HG02870 (cell line): ENCODE measurements around the gene WDR7.
A peak's percentile ranks its signal among the peaks of the same experiment; 100 is the strongest.

Experiments used
- ATAC-seq: cut with Tn5 transposase; IDR thresholded peaks from one replicate; pipeline ENCODE4 v1.9.1; 2021; ENCODE audit warnings: mild to moderate bottlenecking, moderate library complexity; ENCODE audit not compliant: unreplicated experiment

WDR7 gene

DNA sequence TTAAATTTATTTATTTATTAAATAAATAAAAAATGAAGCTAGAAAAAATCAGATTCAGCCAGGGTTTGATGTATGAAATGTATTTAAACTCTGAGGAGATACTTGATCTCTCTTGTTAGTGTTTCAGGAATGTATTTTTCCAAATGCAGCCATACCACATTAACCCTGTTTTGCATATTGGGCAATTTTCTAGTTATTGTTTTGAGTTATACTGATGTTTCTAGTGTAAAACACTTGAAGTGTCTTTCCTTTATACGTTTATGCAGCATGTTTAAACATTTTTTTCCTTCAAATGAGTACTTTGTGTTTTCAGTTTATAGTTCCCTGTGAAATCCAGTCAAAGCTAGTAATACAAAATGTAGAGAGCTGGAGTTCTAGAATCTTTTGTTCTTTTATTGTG, 69.9 kb downstream of the WDR7 start:
- ATAC-seq = no peak

DNA sequence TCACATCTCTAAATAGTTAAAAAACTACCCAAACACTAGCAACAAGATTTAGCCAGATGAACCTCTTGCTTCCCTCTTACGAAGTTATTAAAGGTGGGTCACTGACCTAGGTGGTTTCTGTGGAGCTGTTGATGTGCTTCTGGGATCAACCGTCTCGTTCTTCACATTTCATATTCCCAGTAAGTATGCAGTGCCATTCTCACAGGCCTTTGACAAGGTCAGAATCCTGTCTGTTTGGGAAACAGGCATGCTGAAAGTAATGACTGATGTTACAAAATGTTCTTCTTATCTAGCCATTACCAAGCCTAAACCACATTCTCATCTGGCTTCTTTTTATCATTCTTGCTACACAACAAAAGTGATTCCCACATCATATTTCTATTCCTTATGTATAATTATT, 70.3 kb downstream of the WDR7 start:
- no peak for ATAC-seq

DNA sequence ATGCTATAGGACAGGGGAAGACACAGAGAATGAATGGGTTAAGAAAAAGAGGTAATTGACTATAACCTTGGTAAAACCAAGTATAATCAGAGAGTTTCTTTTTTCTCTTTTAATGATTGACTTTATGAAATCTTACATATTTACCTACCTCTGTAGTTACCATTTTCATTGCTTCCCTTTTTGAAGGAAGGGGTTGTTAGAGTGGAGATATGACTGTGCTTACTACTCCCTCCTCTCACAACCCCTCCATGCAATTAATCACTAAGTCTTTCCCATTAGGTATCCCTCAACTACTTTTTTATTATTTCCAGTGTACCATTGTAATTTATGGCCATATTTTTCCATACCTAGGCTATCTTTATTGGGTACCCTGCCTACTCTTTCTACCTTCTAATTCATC, 71.4 kb downstream of the WDR7 start:
- no peak for ATAC-seq

DNA sequence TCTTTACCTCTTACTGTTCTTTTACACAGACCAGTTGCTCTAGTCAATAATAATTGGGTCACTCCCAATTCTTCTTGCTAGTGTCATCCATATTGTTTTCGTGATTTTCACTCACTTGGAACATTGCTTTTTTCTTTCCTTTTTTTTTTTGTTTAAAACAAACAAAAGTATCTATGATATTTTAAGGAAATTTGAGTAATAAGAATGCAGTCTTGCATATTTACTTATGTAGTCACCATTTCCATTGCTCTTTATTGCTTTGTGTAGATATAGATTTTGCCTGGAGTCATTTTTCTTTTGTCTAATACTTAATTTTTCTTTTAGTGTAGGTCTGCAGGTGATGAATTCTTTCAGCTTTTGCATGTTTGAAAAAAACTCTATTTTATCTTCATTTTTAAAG, 71.9 kb downstream of the WDR7 start:
- ATAC-seq = no peak

DNA sequence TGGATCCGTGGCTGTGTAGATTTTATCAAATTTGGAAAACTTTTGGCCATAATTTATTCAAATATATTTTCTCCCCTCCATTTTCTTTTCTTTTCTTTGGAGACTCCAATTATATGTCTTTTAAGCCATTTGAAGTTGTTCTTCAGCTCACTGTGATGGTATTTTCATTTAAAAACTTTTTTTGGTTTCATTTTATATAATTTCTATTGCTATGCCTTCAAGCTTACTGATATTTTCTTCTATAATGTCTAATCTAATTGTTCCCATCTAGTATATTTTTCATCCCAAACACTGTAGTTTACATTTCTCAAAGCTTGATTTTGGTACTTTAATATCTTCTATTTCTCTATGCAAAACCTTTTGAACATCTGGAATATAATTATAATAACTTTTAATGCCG, 72.5 kb downstream of the WDR7 start:
- no peak for ATAC-seq

DNA sequence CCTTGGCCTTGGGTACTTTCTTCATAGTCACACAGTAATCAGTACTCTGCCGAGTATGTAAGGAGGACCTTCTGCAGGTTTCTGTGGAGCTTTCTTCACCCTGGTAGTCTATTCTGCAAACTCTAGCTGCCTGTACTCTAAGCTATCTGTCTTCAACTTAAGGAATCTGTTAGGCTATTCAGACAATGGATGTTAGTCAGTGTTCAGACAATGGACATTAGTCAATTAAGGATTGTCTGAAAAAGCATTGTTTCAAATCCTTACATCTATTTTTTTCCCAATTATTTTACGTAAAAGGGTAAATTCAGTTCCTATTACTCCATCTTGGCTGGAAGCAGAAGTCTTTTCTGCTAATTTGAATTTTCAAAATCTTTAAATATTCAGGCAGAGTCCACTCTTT, 75.7 kb downstream of the WDR7 start:
- ATAC-seq = no peak

DNA sequence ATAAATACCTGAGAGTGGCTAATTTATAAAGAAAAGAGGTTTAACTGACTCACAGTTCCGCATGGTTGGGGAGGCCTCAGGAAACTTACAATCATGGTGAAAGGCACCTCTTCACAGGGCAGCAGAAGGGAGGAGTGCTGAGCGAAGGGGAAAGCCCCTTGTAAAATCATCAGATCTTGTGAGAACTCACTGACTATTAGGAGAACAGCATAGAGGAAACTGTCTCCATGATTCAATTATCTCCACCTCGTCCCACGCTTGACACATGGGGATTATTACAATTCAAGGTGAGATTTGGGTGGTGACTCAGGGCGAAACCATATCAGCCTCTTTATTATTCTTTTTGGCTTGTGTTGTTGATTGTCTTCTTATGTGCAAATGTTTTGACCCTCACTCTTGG, 76.2 kb downstream of the WDR7 start:
- no peak for ATAC-seq

DNA sequence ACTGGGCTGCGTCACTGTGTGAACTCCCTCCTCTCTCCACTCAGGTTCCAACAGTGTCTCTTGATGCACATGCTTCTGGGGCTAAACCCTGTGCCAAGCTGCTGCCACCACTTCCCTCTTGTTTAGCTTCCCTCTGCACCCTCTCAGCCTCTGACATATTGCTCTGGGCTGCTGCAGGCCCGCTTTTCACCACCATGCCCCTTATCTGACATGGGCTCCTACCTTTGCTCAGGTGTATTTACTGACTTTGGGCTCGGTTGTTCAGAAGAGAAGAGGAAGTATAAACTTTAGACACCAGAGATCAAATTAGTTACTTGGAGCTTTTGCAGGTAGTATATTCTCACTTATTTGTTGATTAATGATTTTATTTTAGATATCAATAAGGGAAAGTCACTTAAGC, 77.6 kb downstream of the WDR7 start:
- ATAC-seq = no peak

DNA sequence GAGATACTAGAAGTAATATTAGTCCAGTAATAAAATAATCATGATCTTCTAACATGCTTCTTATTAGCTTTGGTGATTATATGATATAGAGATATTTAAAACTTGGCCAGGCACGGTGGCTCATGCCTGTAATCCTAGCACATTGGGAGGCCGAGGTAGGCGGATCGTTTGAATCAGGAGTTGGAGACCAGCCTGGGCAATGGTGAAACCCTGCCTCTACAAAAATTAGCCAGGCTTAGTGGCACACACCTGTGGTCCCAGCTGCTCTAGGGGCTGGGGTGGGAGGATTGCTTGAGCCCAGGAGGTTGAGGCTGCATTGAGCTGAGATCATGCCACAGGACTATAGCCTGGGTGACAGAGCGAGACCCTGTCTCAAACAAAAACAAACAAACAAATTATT, 87.0 kb downstream of the WDR7 start:
- no peak for ATAC-seq

DNA sequence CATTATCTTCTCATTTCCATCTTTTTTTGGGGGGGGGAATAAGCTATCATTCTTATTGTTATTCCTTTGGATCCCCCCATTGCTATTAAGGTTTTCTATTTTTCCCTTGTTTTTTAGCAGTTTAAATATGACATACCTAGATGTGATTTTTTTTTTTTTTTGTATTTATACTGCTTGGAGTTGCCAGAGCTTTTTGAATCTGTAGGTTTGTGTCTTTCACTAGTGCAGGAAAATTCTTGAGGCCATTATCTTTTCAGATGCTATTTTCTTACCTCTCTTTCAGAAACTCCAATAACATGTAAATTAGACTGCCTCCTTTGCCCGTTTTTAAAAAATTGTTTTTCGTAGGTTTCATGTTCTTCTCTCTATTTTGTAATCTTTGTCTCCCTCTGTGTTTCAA, 88.6 kb downstream of the WDR7 start:
- ATAC-seq = no peak

DNA sequence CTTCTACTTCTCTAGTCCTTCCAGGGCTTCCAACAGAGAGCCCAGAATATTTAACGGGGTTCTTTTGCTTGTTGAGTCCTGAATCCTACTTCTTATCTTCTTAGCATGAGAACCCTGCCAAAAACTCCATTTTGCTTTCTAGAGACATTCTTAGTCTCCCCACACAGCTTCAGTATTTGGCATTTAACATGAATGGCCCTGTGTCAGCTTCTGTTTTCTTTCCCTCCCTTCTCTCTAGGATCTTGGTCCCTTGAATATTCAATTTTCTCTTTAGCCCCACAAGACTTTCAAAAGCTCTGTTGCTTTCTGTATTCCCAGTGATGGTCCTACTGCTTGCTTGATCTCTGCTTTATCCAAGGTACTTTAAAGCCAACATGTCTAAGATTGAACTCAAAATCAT, 89.5 kb downstream of the WDR7 start:
- ATAC-seq = no peak

DNA sequence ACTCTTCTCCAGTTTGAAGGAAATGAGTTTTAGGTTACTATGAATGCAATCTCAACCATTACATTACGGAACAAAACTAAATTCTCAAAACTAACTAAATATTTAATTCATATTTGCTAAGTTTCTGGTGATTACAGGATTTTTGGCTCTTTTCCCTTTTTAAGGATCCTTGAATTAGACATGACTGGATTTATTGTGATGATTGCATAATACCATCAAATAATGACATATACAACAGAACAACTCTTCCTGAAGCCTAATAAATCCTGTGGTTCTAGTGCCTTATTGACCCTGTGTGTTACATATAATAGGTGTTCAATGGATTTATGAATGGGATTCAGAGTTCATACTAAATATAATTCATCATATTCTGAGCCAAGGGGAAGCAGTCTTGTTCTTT, 90.5 kb downstream of the WDR7 start:
- ATAC-seq = no peak

DNA sequence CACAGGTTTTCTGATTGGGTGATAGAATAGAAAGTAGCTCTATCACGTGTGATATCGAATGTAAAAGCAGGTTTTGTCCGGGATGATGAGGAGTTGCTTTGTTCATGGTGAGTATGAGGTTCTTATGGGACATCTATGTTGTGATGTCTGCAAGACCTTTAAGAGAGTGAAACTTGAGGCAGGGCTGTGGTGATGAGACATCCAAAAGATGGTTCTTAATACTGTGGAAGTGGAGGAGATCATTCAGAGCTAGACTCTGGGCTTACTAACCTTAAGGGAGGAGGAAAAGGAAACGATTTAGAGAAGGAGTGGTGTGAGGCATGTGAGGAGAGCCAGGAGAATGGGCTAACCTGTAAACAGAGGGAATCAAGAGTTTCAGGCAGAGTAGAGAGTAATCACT, 92.0 kb downstream of the WDR7 start:
- no peak for ATAC-seq

DNA sequence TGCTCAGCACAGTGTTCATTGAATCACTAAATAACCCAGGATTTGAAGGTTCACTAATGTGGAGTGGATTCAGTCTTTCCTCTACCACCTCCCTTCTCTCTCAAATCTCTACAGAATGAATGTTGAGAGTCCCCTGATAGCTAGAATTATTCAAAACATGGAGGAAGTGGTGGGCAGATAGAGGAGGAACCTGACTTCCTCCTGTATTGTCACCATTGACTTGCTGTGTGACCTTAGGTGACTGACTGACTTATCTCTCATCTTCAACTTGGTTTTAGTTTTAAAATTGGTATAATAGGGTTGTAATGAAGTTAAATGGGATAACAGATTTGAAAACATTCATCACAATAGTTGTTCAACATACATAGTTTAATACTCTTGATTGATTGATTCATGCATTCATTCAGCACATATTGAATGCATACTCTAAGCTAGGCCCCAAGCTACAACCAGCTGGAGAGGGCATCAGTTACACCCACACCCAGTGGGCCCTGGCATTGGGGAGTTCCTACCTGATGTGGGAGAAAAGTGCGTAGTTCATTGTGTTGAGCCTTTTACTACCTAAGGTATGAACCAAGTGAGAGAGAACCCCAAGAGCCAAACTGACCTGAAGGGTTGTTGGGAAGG, 96.0 kb downstream of the WDR7 start:
- ATAC-seq = peak; percentile 59

DNA sequence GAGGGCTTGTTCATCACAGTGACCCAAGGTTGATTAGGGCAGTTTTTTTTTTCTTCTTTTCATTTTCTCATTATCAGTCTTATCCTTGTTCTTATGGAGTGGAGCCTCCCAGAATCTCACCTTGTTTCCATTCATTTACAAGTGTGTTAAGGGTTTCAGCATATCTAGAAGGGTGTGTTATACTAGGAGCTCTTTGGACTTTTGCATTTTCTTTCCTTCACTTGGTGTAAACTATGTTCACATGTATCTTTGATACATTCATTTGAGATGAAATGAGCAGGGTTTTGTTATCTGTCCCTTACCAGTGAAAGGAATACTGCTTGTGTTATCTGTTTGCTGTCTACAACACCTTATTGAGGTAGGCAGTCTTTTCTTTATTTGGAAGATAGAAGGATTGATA, 96.7 kb downstream of the WDR7 start:
- ATAC-seq = no peak

DNA sequence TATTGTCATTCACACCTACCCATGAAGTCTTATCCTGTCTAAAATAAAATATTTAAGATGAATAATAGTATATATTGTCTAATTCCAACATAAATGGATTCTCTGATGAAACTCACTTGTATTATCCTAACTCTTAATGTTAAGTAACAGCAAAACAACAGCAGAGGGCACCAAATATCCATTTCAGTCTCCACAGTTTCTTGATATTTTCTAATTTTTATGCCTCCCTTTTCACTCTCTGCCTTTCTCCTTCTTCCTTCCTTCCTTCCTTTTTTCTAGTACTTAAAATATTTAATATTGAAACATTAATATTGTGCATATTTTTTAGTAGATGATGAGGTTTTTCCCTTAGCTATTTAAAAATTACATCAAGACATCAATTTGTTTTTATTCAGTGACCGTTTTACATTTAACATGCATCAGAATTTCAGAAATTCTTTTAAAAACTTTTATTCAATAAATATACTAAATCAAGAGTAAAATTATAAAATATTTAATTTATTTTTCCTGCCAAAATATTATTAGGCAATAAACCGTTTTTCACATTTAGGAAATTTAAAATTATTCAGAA, 97.6 kb downstream of the WDR7 start:
- ATAC-seq = no peak

DNA sequence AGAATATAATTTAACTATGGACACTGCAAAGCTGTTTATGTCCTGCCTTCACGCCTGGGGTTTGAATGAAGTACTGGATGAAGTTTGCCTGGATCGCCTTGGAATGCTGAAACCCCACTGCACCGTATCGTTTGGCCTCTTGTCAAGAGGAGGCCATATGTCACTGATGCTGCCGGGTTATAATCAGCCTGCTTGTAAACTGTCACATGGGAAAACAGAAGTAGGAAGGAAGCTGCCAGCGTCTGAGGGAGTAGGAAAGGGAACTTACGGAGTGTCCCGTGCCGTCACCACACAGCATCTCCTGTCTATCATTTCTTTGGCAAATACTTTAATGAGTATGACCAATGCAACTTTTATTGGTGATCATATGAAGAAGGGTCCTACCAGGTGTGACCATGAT, 105.8 kb downstream of the WDR7 start:
- no peak for ATAC-seq

DNA sequence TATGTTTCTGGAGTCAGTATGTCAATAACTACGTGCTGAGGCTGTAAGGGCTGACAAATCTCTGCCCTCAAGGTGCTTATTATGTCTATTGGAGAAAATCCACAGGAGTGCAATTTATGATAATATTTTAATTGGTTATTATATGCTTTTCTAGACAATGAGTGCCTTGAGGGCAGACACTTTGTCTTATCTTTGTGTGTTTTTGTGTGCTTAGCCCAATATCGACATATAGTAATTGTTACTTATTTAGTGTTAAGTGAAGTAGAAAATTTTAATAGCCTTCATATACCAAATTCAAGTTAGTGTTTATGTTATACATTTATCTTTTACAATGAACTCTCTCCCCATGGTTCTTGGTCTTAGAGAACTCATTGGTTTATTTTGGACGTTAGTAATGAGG, 118.9 kb downstream of the WDR7 start:
- ATAC-seq = no peak

DNA sequence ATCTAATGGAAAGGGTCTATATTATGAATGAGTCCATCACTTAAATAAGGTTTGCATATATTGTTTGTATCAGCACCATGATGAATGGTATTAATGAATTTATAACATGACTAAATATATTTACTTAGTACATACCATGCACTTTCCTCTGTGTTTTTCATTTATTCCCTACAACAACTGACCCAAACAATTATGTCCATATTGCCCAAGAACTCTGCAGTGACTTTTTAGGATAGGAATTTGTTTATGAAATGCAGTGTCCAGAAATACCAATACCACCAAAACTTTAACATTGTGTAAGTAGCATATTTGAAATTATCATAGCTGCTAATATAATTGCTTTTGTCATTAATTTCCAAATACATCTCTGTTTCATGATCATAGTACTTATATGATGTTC, 119.7 kb downstream of the WDR7 start:
- ATAC-seq = no peak

DNA sequence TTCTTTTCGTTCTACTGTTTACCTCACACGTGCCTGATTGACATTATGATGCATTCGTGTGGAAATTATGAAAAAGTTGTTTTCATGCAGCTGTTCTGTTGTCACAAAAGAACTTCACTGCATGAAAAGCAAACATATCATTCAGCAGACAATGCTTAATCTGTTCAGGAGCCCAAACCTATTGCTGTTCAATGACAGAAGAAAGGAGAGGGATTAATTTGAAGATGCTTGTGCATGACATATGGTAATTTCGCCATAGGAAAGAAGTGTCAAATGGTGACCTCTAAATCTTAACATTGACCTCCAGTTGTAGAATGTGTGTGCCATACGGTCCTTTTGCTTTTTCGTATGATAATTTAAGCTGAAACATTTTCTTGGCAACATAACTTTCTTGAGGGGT, 124.5 kb downstream of the WDR7 start:
- ATAC-seq = no peak

DNA sequence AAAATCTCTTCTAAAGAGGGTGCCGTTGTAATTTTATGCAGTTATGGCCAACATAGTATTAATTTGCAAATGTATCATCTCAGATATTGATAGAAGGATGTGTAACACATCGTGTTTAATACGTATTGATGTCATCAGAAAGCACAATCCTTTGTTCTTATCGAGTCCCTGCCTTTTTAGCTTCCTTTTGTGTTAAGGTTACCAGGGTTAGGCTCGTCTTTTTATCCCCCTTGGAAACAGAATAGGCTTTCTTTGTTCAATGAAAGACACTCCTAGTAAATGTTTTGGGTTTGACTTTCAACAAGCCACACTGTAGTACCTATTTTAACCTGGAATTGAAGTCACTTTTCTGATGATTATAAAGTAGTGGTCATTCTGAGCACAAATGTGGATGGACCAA, 136.2 kb downstream of the WDR7 start:
- ATAC-seq = no peak

DNA sequence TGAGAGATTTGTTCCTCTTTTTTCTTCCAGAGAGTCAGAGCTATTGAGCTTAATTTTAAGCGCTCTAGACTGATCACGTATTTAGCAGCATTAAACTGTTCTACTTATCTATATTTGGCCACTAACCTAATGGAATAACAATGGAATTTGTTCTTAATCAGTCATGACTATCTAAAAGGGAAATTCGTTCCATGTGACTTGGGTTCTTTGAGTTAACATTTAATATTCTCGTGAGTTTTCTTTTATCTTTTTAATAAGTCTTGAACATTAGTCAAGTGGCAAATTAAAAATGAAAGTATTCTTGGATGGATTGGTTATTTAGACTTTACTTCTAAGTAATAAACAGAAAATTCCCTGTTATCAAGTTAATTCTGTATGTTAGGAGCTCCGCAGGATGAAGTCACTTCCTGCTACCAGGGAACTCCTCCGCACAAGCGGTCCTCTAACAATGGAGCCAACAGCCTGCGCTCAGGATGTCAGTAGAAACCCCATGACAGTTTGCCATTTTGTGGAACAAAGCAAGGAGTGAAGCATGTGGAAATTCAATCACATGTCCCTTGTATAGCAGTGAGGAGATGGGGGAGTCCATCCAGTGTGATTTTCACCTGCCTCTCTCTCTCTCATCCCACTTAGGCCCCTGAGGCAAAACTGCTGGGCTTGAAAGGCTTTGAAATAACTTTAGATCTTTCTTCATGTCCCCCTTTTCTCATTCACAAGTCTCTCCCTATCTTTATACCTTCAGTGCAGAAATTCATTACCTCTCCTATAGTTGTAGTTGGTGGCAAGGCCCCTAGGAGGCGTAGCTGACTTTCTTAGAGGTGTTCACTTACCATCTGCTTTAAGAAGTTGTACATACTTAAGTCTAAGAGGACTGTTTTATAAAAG, 138.1 kb downstream of the WDR7 start:
- no peak for ATAC-seq

DNA sequence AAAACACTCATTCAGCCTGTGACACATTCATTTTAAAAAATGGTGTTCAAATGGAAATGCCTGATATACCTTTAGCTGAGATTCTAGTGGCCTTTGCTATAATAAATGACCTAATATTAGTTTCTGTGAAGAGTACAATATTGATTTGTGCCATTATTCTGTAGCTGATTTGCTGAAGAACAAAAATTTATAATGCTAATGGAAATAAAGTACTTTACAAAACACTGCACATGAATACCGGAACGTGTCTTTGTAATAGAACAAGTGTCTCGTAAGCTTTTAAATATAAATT, 138.7 kb downstream of the WDR7 start:
- ATAC-seq = no peak
